ENCODE data around the gene HOXA3. TPM values are rescaled to one million over a fixed set of nuclear protein-coding genes. Genes with fewer than 3 reads are reported as not detected.

The HOXA3 gene
- total RNA-seq, 1 experiment from 2014 or later, result 50.5 TPM

- TF ChIP-seq EZH2 (IDR thresholded peaks at IDR 0.05; ENCODE audit: low read depth) (no peak), CTCF (conservative IDR thresholded peaks at IDR 0.05) (no peak)
- intact Hi-C loops (cut with micrococcal nuclease; ENCODE audit: unreplicated experiment), result no loop called here
- Histone ChIP-seq H3F3A (ENCODE audit: insufficient read depth, low read depth) (peaks cover 14% of the 10 kb centered on the region; the same call in 1 of the 2 replicates), H2AFZ (no peak overlapping the region), H3K27ac (no peak overlapping the region), H3K27me3 (ENCODE audit: insufficient read depth, low read depth) (no peaks in the 10 kb centered on the region), H3K79me2 (ENCODE audit: low read depth) (no peaks in the 10 kb centered on the region), H4K20me1 (ENCODE audit: insufficient read depth) (no peaks in the 10 kb centered on the region), H3K9me3 (ENCODE audit: insufficient read depth, low read depth) (no peaks in the 10 kb centered on the region), H3K4me2 (no peak overlapping the region), H3K4me3 (no peak overlapping the region), H3K4me1 (replicated peaks; ENCODE audit: insufficient read depth) (0 out of 2 replicates have a peak, but pooled peaks cover 3% of the 10 kb centered on the region), H3K36me3 (ENCODE audit: low read depth) (no peaks in the 10 kb centered on the region), H3K9me2 (ENCODE audit: insufficient read depth) (no peaks in the 10 kb centered on the region)
- POLR2A ChIA-PET (ENCODE audit: unreplicated experiment), result no interaction called here
- DNase-seq, result no peak
- BruUV-seq (replicated peaks), result no TSS peak
- CTCF ChIA-PET, result interaction anchor here (1.5 kb wide), 1 partner anchor 472 kb away, joined by 4 read pairs; no protein-coding TSS in a partner anchor
Measured at GRCh38 chr7:27158436-27159265, 6.3 kb upstream of the HOXA3 start.

GRCh38 chr7:27157702-27158431 is 5.5 kb upstream of the HOXA3 start:
- Histone ChIP-seq H3K27ac (no peak overlapping the region), H3K9me3 (ENCODE audit: insufficient read depth, low read depth) (no peaks in the 10 kb centered on the region), H3K4me3 (no peak overlapping the region), H3K36me3 (ENCODE audit: low read depth) (no peaks in the 10 kb centered on the region), H3K9me2 (ENCODE audit: insufficient read depth) (no peaks in the 10 kb centered on the region), H3F3A (ENCODE audit: insufficient read depth, low read depth) (peaks cover 10% of the 10 kb centered on the region; the same call in 1 of the 2 replicates), H3K4me1 (replicated peaks; ENCODE audit: insufficient read depth) (0 out of 2 replicates have a peak, but pooled peaks cover 3% of the 10 kb centered on the region), H3K79me2 (ENCODE audit: low read depth) (no peaks in the 10 kb centered on the region), H3K27me3 (ENCODE audit: insufficient read depth, low read depth) (no peaks in the 10 kb centered on the region), H3K4me2 (no peak overlapping the region), H4K20me1 (ENCODE audit: insufficient read depth) (no peaks in the 10 kb centered on the region), H2AFZ (no peak overlapping the region)
- intact Hi-C loops (cut with micrococcal nuclease; ENCODE audit: unreplicated experiment), result no loop called here
- TF ChIP-seq CTCF (conservative IDR thresholded peaks at IDR 0.05), result no peak
- TF ChIP-seq EZH2 (IDR thresholded peaks at IDR 0.05; ENCODE audit: low read depth), result no peak
- CTCF ChIA-PET, result interaction anchor here (0.5 kb wide), 1 partner anchor 782 kb away, joined by 3 read pairs; no protein-coding TSS in a partner anchor
- DNase-seq, result no peak
- BruUV-seq (replicated peaks), result no TSS peak
- POLR2A ChIA-PET (ENCODE audit: unreplicated experiment), result interaction anchor here (0.6 kb wide), 1 partner anchor 240 kb away, joined by 7 read pairs; no protein-coding TSS in a partner anchor

GRCh38 chr7:27156916-27157701 is 4.7 kb upstream of the HOXA3 start:
- intact Hi-C loops (cut with micrococcal nuclease; ENCODE audit: unreplicated experiment), result no loop called here
- Histone ChIP-seq H4K20me1 (ENCODE audit: insufficient read depth) (no peaks in the 10 kb centered on the region), H3K9me2 (ENCODE audit: insufficient read depth) (no peaks in the 10 kb centered on the region), H2AFZ (no peak overlapping the region), H3K4me2 (no peak overlapping the region), H3K36me3 (ENCODE audit: low read depth) (no peaks in the 10 kb centered on the region), H3K27ac (no peak overlapping the region), H3K4me1 (replicated peaks; ENCODE audit: insufficient read depth) (0 out of 2 replicates have a peak, but pooled peaks cover 3% of the 10 kb centered on the region), H3K9me3 (ENCODE audit: insufficient read depth, low read depth) (no peaks in the 10 kb centered on the region), H3K79me2 (ENCODE audit: low read depth) (no peaks in the 10 kb centered on the region), H3F3A (ENCODE audit: insufficient read depth, low read depth) (0 out of 2 replicates have a peak, but pooled peaks cover 2% of the 10 kb centered on the region), H3K4me3 (no peak overlapping the region), H3K27me3 (ENCODE audit: insufficient read depth, low read depth) (no peaks in the 10 kb centered on the region)
- TF ChIP-seq CTCF (conservative IDR thresholded peaks at IDR 0.05), result no peak
- TF ChIP-seq EZH2 (IDR thresholded peaks at IDR 0.05; ENCODE audit: low read depth), result no peak
- BruUV-seq (replicated peaks), result no TSS peak
- ChIA-PET CTCF (interaction anchor here (0.5 to 0.6 kb wide), 2 partner anchors 469 to 781 kb away, joined by 3 to 4 read pairs; no protein-coding TSS in a partner anchor), POLR2A (ENCODE audit: unreplicated experiment) (interaction anchor here (0.6 kb wide), 1 partner anchor 239 kb away, joined by 7 read pairs; no protein-coding TSS in a partner anchor)
- no peak for DNase-seq
